AG09319 (cell line): ENCODE results near the gene POP7.
A peak's percentile ranks its signal among the peaks of the same experiment; 100 is the strongest.
"Not testable (repeated sequence)": the region's sequence is repeated elsewhere in the genome, so short reads cannot be mapped to it uniquely, and the experiment has no call there.

Source experiments
- DNase-seq: peaks from one replicate; pipeline ENCODE4 v3.0.0-alpha.2; 2010; ENCODE audit warnings: low read depth; ENCODE audit errors: extremely low read depth
- CTCF ChIP-seq: IDR thresholded peaks from 2 replicates; pipeline ENCODE4 v1.5.1; 2011; ENCODE audit warnings: low read depth, mild to moderate bottlenecking, inconsistent platforms, low read length, moderate library complexity

Gene POP7

GRCh38 chr7:100699018-100699417 is 6.9 kb upstream of the POP7 start:
- no peak for TF ChIP-seq CTCF
- no peak for DNase-seq

- not testable (repeated sequence) for DNase-seq
These were observed 4.8 kb upstream of the POP7 start for GRCh38 chr7:100701089-100701488.

GRCh38 chr7:100705320-100705752 is 585 bp upstream of the POP7 start:
- no peak for DNase-seq
- TF ChIP-seq CTCF, result peak; percentile 94

GRCh38 chr7:100706672-100707311 is 871 bp downstream of the POP7 start:
- no peak for DNase-seq
- no peak for TF ChIP-seq CTCF

GRCh38 chr7:100708395-100708794 is 2.5 kb downstream of the POP7 start:
- no peak for TF ChIP-seq CTCF
- DNase-seq, result no peak

- DNase-seq, result no peak
- no peak for TF ChIP-seq CTCF
These were observed 4.5 kb downstream of the POP7 start for GRCh38 chr7:100710452-100710851.

- no peak for TF ChIP-seq CTCF
These were observed 5.4 kb downstream of the POP7 start for GRCh38 chr7:100711369-100711768.

GRCh38 chr7:100714725-100715124 is 8.8 kb downstream of the POP7 start:
- TF ChIP-seq CTCF, result no peak
- DNase-seq, result no peak

More at GRCh38 chr7:100711369-100711768, 5.4 kb downstream of the POP7 start:
- DNase-seq, result no peak

GRCh38 chr7:100717073-100717472 is 11.2 kb downstream of the POP7 start:
- not testable (repeated sequence) for DNase-seq
